ENCODE results near the gene PDE6A.

DNA sequence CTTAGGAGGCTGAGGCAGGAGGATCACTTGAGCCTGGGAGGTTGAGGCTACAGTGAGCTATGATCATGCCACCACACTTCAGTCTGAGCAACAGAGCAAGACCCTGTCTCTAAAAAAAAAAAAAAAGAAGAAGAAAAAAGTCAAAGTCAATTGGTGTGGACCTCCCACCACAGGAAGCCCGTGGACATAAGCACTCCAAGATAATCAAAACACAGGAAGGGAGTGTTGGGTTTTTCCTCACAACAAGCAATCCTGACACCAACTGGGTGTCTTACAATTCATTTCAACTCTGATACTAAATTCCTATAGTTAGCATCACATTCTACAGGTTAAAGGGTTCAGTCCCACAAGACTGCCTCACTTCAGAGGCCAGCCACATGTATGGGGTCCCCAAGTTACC is 70.7 kb downstream of the PDE6A start:
- TF ChIP-seq, protein P1, sequence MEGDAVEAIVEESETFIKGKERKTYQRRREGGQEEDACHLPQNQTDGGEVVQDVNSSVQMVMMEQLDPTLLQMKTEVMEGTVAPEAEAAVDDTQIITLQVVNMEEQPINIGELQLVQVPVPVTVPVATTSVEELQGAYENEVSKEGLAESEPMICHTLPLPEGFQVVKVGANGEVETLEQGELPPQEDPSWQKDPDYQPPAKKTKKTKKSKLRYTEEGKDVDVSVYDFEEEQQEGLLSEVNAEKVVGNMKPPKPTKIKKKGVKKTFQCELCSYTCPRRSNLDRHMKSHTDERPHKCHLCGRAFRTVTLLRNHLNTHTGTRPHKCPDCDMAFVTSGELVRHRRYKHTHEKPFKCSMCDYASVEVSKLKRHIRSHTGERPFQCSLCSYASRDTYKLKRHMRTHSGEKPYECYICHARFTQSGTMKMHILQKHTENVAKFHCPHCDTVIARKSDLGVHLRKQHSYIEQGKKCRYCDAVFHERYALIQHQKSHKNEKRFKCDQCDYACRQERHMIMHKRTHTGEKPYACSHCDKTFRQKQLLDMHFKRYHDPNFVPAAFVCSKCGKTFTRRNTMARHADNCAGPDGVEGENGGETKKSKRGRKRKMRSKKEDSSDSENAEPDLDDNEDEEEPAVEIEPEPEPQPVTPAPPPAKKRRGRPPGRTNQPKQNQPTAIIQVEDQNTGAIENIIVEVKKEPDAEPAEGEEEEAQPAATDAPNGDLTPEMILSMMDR (IDR thresholded peaks at IDR 0.05), result no peak
- no peak for TF ChIP-seq POLR2A (IDR thresholded peaks at IDR 0.05)
